ENCODE data around the gene MARK2.
A peak's percentile ranks its signal among the peaks of the same experiment; 100 is the strongest.

The MARK2 gene

DNA sequence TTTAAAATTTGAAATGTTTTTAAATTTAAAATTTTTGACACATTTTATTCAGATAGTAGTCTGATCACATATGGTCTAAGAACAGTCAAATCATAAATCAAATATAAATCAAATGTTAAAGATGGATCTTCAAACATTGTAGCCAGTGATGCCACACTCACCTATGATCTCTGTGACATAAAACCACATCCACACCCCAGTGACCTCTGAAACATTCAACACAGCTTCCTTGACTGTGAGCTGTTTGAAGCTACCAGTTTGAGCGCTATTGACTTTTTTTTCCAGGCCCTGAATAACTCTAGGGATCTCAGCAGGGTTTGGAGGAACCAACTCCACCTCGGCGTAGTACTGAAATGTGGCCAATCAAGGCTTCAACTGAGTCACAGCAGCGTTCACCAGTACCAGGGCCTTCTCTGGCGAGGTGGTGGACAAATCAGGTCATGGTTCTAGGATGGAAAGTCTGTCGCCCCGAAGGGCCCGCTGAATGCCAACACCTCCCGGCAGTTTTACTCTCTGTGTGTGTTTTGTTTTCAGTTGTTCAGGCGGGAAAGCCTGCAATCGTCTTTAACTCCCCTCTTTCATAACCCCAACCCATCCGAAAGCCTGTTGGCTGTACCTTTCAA is 4.3 kb upstream of the MARK2 start:
- TF ChIP-seq, protein P1, sequence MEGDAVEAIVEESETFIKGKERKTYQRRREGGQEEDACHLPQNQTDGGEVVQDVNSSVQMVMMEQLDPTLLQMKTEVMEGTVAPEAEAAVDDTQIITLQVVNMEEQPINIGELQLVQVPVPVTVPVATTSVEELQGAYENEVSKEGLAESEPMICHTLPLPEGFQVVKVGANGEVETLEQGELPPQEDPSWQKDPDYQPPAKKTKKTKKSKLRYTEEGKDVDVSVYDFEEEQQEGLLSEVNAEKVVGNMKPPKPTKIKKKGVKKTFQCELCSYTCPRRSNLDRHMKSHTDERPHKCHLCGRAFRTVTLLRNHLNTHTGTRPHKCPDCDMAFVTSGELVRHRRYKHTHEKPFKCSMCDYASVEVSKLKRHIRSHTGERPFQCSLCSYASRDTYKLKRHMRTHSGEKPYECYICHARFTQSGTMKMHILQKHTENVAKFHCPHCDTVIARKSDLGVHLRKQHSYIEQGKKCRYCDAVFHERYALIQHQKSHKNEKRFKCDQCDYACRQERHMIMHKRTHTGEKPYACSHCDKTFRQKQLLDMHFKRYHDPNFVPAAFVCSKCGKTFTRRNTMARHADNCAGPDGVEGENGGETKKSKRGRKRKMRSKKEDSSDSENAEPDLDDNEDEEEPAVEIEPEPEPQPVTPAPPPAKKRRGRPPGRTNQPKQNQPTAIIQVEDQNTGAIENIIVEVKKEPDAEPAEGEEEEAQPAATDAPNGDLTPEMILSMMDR (IDR thresholded peaks at IDR 0.05; ENCODE audit: low read depth, low read length), result no peak
- H3K27me3 ChIP-seq, result no peaks in the 10 kb centered on the region
- no peak overlapping the region for H3K4me3 ChIP-seq (ENCODE audit: low read depth, low read length)
- no peak for DNase-seq
- H3K4me1 ChIP-seq, result 0 out of 2 replicates have a peak, but pooled peaks cover 2% of the 10 kb centered on the region
- H3K36me3 ChIP-seq, result no peaks in the 10 kb centered on the region
- no peaks in the 10 kb centered on the region for H3K9me3 ChIP-seq

DNA sequence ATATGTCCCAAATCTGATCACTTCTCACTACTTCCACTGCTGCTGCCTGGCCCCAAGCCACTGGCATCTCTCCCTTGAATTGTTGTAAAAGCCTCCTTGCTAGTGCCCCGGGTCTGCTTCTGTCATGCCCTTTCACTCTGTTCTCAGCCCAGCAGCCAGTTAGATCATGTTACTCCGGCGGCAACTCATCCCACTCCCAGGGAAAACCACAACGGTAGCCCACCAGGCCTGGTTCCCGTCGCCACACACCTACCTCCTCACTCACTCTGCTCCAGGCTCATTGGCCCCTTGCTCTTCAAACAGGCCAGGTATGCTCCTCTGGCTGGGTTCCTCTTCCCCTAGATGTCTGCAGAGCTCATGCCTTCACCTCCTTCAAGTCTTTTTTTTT is 3.8 kb upstream of the MARK2 start:
- 0 out of 2 replicates have a peak, but pooled peaks cover 2% of the 10 kb centered on the region for H3K4me1 ChIP-seq
- TF ChIP-seq, protein P1 (IDR thresholded peaks at IDR 0.05; ENCODE audit: low read depth, low read length), result no peak
- no peaks in the 10 kb centered on the region for H3K36me3 ChIP-seq
- DNase-seq, result no peak
- H3K27me3 ChIP-seq, result no peaks in the 10 kb centered on the region
- no peak overlapping the region for H3K4me3 ChIP-seq (ENCODE audit: low read depth, low read length)
- no peaks in the 10 kb centered on the region for H3K9me3 ChIP-seq

DNA sequence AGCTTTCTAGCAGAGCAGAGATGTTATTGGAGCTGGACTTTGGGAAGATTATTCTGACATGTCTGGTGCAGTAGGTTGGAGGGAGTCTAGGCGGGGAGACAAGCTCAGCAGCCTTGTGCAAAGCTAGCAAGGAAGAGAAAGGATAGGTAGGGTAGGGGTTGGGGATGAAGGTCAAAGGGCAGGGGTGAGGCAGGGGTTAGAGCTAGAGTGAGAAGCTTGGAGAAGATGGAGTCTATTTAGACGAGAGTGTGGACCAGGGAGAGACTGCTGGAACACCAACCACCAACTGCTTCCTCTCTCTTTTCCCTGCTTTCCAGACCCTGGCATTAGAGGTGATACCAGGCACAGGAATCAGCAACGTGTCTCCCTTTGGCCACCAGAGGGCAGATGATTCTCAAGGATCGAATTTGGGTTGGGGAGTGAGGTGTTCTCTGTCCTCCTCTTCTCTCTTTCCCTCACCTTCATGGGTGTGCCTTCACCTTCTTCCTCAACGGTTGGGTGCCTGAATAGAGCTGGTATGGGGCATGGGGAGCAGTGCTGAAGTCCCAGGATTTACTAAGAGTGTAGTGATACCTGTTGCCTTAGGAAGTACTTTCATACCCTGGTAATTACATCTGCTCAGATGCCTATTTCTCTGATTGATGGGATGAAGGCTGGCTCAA is 1.8 kb upstream of the MARK2 start:
- H3K4me3 ChIP-seq (ENCODE audit: low read depth, low read length), result no peak overlapping the region
- H3K27me3 ChIP-seq, result no peaks in the 10 kb centered on the region
- 0 out of 2 replicates have a peak, but pooled peaks cover 2% of the 10 kb centered on the region for H3K4me1 ChIP-seq
- no peaks in the 10 kb centered on the region for H3K9me3 ChIP-seq
- DNase-seq, result peak; percentile 68
- no peaks in the 10 kb centered on the region for H3K36me3 ChIP-seq
- TF ChIP-seq, protein P1 (IDR thresholded peaks at IDR 0.05; ENCODE audit: low read depth, low read length), result peak; percentile 77

DNA sequence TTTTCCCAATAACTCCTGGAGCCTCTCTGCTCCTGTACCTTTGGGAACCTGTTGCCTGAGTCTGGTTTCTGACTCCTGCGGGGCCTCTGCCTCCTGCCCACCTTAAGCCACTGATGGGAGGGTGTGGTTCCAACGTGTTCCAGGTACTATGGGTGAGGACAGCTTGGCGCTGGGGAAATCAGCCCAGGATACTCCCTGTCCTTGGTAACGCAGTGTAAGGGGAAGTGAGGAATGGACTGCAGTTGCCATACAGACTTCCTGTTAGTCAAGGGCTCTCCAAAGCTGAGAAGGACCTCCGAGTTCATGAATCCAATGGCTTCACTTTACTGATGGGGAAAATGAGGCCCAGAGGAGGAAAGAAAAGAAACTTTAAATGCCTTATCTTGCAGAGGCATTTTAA is 1.2 kb upstream of the MARK2 start:
- 0 out of 2 replicates have a peak, but pooled peaks cover 2% of the 10 kb centered on the region for H3K4me1 ChIP-seq
- TF ChIP-seq, protein P1 (IDR thresholded peaks at IDR 0.05; ENCODE audit: low read depth, low read length), result no peak
- H3K4me3 ChIP-seq (ENCODE audit: low read depth, low read length), result no peak overlapping the region
- no peaks in the 10 kb centered on the region for H3K27me3 ChIP-seq
- H3K9me3 ChIP-seq, result no peaks in the 10 kb centered on the region
- H3K36me3 ChIP-seq, result no peaks in the 10 kb centered on the region
- DNase-seq, result no peak

DNA sequence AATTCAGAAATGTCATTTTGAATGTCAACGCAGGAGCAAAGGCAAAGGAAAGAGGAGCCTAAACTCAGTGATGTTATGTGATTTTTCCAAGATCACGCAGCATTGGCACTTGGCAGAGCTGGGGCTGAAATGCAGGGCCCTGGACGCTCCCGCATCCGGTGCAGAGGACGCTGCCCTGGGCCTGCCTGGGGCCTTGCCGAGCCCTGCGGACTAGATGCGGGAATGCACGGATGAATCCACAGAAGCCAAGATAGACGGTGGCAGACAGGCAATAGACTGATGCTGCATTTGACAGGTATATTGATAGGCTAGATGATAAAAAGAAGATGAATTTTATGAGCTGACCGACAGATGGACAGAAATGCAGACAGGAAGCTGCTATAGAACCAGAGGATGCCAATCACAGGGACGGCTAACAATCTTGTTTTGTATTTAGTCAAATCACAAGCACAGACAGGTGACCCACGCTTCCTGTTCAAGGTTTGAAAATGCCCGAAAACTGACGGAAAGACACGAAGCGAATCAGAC is 696 bp upstream of the MARK2 start:
- H3K4me1 ChIP-seq, result 0 out of 2 replicates have a peak, but pooled peaks cover 2% of the 10 kb centered on the region
- H3K36me3 ChIP-seq, result no peaks in the 10 kb centered on the region
- H3K4me3 ChIP-seq (ENCODE audit: low read depth, low read length), result peak overlapping the region; percentile 42
- TF ChIP-seq, protein P1 (IDR thresholded peaks at IDR 0.05; ENCODE audit: low read depth, low read length), result no peak
- DNase-seq, result no peak
- H3K27me3 ChIP-seq, result no peaks in the 10 kb centered on the region
- H3K9me3 ChIP-seq, result no peaks in the 10 kb centered on the region

All from BE2C (cell line).